Measurements from ENCODE around the gene CCDC71.

The CCDC71 gene

DNA sequence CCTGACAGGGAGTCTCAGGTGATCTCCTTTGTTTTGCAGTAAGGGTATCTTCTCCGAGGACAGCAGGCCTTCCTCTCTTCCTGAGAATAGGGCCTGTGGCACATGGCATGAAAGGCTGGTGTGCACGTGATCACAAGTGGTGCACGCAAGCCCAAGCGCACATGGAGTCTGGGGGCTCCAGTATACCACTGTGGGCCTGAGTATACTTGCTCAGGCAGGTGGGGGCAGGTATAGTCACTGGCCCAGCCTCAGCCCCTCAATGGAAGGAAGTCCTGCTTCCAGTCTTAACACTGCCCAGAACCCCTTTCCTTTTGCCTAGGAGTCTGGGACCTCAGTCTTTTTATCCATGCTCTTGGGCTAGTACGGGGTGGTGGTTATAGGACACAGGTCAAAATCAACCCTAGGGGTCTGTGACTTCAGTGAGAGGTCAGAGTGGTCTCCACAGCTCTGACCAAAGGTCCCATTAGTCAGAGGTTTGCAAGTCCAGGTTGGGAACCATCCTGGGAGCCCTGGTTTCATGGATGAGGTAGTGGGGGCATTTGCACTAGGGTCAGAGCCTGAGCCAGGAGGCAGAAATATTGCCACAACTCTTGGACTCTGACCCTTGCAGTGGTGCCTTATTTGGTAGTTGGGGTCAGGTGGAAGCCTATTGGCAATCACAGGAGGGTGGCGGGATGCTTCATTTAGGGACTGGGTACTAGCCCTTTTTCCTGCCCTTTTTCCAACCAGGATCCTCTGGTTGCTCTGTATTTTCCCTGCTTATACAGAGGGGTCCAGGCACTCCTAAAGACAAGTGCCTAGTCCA, 823 bp upstream of the CCDC71 start:
- FAIRE-seq = no peak

DNA sequence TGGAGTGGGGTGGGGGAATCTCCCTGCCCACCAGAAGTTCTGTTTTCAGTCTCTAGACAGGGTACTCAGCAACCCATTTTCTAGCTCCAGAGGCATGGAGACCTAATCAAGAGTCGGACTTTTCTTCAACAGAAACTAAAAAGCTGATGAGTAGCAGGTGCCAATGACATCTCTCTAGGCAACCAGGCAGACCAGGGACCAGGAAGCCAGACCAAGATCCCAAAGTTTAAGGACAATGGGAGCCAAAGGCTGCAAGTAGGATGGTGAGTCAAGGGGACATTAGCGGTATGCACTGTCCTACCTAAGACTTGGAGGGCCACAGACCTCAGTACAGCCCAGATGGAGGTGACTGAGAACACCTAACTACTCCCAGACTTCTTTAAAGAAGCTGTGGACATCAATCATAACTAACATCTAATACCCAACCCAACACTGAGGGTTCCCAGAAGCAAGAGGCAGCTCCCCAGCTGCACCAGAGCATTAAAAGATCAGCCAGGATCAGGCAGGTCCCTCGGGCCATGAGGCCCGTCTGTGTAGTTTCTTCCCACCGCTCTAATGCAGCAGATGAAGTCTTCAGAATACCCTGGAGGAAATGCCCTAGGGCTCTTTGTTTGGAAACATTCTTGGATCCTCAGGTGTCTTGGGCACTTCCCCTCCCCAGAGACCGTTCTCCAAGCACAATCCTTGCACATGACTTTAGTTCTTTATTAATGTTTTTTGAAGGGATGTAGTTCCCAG, 979 bp downstream of the CCDC71 start:
- FAIRE-seq = no peak

DNA sequence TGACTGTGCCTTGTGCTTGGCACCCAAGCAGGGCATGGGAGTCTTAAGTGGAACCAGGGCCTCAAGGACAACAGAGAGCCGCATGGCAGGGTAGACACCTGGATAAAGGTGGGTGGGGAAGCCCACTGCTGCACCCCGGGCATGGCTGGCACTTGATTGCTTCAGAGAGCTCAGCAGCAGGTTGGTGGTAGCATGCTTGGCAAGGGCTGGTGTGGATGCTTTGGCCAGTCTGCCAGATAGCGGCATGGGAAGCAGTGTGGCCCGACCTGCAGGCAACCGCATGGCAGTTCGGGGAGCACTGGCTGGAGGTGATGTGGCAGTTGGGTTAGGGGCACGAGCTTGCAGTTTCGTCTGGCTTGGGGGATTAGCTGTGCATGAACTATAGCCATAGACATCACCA, 2.5 kb downstream of the CCDC71 start:
- no peak for FAIRE-seq

DNA sequence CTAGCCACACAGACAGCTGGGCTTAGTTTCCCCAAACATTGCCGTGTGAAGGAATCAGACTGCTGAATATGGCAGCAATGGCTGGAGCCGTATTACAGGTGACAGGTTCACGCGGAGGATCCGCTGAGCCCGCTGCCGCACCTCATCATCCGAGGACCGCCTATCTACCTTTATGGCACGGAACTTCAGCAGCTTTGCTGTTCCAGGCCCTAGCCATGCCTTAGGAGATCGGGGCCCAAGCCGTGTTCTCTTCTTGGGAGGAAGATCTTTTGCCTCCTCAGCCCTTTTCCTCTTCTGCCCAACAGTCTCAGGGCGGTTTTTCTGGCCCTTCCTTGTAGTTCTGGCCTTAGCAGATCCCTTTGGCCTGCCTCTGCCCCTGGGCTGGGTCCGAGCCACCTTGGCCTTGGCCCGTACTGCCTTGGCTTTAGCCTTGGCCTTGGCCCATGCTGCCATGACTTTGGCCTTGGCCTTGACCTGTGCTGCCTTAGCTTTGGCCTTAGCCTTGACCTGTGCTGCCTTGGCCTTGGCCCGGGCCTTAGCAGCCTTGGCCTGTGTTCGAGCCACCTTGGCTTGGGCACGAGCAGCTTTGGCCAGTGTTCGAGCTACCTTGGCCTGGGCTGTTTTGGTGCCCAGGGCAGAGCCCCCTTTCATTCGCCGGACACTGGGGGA, 3.2 kb downstream of the CCDC71 start:
- no peak for FAIRE-seq

DNA sequence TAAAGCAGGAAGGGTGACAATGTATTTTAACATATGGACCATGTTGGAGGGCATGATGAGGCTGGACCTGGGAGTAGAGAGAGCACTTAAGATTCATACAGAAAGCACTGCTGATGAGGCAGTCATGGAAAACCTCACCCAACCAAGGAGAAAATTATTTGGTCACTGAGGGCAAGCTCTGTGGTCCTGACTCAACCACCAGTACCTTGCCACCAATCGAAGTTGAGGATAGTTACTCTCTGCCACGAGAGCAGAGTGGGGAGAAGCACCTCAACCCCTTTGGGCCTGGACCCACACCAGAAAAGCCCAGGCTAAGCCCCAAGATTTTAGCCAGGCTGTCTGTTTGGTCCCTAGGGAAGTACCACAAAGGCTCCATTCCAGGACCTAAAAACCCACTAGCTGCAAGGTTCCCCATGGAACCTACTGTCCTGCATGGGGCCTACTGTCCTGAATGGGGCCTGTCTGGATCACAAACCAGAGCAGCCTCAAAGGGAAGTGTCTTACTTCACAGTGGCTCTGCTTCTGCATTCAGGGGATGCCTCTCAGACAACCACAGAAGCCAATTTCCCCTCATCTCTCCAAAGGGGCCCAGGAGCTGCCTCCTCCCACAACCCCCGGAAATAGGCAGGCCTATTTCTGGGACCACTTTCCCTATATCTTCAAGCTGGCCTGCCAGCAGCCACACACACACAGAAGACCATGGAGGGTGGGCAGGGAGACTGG, 4.2 kb downstream of the CCDC71 start:
- no peak for FAIRE-seq

DNA sequence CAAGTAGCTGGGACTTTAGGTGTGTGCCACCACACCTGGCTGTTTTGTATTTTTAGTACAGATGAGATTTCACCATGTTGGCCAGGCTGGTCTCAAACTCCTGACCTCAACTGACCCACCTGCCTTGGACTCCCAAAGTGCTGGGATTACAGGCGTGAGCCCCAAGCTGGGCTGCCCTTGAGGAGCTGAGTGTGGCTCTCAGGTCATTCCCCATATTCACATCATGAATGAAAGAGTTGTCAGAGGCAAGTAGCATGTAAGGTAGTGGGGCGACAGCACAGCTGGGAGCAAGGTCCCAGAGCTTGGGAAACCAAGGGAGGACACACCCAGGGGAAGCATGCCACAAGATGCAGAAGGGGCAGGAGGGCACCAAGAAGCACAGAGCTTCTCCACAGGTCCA, 4.9 kb downstream of the CCDC71 start:
- no peak for FAIRE-seq

DNA sequence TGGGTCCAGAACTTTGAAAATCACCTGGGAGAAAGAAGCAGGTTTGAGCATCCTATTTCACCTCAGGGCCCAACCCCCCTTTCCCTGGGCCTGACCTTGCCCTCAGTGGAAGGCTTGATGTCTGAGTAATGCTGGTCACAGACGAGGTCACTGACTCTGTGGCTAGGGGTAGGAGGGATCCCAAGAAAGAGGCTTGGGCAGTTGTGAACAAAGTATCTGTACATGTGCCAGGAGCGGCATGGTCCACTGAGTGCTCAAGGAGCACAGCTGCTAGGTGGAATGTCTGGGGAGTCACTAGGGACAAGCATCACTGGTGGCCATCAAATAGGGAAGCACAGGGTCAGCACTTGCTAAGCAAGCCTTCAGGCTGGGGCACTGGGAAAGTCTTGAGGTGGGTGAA, 7.3 kb downstream of the CCDC71 start:
- FAIRE-seq = no peak

DNA sequence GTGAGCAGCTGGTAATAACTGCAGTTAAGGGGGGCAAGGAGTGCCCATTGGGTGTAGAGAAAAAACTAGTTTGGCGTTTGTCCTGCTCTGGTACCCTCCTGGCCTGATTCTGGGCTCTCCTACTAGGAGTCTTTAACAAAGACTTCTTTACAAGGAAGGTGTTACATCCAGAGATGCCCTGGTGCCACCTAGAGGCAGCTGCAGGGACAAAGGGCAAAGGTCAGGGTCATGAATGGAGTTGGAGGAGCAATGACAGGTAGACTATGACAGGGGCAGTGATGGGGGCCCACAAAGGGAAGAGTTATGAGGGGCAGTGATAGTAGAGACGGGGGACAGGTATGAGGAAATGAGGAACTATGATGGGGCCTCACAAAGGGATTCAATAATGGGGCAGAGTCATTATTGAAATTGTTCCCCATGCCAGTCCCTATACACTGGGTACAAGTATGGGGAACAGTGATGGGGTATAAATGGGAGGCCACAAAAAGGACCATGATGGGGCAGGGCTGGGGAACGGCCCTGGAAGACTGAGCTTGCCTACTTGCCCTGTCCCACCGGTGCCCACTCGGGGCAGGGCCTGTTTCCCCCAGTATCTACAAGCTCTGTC, 7.9 kb downstream of the CCDC71 start:
- FAIRE-seq = no peak

DNA sequence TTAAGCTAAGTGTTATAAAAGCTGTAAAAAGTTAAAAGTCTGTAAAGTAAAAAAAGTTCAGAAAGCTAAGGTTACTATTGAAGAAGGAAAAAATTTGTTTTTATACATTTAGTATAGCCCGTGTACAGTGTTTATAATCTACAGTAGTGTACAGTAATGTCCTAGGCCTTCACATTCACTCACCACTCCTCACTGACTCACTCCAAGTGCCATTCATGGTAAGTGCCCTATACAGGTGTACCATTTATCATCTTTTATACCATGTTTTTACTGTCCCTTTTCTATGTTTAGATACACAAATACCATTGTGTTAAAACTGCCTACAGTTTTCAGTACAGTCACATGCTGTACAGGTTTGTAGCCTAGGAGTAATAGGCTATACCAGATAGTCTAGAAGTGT, 8.8 kb downstream of the CCDC71 start:
- no peak for FAIRE-seq

DNA sequence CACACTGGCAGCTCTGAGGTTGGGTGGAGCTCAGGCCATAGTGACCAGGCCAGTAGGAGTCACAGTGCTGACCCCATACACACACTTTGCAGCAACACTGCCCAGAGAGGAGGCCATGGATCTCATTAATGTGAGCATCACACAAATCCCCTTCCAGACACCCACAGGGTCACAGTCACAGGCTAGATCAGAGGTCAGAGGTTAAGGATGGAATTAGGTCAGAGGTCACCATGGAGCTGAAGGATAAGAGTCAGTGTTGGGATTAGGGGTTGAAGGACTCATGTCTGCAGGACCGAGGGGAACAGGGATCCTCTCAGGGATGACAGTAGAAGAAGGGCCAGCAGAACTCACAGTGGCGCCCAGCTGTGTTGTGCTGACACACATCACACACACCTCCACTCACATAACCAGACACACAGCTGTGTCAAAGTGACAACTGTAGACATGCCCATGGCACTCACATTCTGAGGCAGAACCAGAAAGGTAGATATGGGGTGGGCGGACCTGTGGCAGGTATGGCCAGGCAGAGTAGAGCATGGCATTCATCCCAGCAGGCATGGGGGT, 12.7 kb downstream of the CCDC71 start:
- no peak for FAIRE-seq

DNA sequence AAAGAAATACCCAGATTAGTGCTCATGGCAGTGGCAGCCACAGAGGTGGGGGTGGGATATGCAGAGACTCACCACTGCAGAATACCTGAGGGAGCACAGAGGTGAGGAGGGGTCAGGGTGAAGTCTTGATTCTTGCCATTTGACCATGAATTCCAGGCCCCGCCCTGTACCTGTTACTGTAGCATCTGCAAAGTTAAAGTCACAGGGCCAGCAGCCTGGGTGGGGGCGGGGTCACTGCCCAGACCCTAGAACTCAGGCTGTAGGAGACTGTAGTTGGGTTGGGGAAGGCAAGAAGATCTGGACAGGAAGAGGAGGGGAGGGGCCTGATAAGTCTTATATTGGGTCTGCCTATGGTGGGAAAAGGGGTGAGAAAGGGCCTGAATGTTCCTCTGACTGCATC, 14.5 kb downstream of the CCDC71 start:
- no peak for FAIRE-seq

DNA sequence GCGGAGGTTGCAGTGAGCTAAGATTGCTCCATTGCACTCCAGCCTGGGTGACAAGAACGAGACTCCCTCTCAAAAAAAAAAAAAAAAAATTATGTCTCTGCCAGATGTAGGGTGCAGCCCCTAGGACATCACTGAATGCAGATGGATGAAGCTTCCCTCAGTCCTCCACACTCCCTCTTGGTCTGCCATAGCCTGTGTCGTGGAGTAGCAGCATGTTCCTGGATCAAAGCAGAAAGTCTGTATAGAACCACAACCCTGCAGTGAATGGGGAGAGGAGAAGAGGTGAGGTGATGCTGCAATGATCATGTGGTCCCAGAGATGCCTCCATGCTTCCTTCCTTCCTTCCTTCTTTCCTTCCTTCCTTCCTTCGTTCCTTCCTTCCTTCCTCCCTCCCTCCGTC, 18.0 kb downstream of the CCDC71 start:
- no peak for FAIRE-seq

DNA sequence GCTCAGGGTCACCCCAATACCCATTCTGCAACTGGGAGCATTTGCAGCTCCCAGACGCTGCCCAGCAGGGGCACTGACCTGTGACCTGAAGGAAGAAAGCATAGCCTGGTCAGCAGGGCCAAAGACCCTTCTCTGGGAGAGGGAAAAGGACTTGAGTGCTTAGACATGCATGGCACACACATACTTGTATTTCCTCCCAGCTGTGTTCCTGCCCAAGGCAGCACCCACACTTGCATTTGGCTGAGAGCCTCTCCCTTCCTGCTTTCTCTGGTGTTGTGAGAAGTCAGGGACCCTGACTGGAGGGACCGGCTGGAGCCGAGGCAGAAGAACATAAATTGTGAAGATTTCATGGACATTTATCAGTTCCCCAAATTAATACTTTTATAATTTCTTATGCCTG, 26.1 kb downstream of the CCDC71 start:
- FAIRE-seq = no peak

DNA sequence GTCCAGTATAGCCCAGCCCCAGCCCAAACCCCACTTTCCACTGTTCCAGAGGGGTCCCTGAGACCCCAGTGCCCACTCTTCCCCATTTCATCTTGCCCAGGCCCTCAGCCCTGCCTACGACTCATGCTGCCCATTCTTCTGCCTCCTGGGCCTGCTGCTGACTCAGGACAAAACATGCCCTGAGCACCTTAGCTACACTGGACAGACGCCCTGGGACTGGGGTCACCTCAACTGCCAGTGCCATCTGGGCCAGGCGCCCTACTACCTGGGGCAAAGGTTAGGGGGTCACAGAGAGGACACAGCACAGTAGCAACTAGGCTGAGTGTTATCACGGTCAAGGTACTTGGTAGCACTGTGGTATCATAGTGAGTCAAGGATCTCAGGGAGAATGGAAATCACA, 30.6 kb downstream of the CCDC71 start:
- FAIRE-seq = no peak

DNA sequence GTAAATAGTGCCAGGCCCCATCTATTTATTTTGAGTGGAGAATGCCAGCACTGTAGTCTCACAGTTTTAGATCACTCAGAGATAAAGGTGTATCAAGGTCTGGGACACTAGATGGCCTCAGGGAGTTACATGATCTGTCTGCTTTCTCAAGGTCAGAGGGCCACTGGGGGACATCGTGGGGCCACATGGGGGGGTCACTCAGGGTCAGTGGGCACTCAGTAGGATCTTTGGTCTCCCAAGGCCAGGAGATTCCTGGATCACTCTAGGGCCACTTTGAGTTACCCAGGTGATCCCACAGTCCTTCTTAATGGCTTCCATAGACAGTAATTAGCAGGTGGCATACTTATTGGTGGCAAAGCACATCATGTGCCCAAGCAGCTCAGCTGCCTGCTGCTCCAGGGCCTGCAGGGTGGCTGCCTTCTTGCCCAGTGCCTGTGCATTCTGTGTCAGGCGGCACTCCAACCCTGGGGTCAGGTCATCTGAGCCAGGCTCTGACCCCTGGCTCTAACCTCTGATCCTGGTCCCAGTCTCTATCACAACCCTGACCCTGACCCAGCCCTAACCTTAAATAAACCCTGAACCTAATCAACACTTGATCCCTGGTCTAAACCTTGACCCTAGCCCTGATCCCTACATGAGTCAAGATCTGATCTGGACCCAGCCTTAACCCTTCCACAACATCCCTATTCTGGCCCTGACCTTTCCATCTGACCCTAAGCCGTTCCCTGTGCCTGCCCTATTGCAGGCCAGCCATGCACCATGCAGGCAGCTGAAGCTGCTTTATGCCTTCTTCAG, 31.5 kb downstream of the CCDC71 start:
- no peak for FAIRE-seq

DNA sequence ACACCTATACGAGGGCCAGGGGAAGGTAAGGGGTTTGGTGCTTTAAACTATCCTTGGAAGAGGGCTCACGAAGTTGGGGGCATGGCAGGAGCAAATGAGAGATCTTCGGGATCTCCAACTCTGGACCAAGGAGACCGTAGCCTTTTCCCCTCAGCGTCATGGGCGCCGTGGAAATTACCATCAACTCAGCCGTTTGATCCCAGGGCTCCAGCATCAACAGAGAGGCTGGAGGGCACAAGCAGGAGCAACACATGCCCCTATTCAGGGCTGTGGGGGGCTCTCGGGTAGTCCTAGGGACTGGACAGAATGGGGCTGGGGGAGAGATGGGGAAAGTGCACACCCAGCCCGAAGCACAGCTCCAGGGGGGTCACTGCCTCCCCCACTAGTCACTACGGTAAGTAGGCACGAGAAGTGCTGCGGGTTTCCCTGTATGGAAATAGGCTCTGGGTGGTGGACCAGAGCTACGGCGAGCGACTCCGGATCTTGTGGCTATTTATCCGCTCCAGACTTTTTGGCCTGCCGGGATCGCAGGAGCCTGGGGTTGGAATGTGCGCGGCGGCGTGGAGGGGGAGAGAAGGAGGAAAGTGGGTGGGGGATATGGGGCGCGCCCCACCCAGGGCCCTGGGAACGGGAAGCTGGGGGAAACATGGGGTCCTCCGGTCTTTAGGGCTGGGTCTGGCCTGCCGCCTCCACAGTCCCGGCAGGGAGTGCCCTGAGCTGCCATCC, 32.7 kb downstream of the CCDC71 start:
- no peak for FAIRE-seq

DNA sequence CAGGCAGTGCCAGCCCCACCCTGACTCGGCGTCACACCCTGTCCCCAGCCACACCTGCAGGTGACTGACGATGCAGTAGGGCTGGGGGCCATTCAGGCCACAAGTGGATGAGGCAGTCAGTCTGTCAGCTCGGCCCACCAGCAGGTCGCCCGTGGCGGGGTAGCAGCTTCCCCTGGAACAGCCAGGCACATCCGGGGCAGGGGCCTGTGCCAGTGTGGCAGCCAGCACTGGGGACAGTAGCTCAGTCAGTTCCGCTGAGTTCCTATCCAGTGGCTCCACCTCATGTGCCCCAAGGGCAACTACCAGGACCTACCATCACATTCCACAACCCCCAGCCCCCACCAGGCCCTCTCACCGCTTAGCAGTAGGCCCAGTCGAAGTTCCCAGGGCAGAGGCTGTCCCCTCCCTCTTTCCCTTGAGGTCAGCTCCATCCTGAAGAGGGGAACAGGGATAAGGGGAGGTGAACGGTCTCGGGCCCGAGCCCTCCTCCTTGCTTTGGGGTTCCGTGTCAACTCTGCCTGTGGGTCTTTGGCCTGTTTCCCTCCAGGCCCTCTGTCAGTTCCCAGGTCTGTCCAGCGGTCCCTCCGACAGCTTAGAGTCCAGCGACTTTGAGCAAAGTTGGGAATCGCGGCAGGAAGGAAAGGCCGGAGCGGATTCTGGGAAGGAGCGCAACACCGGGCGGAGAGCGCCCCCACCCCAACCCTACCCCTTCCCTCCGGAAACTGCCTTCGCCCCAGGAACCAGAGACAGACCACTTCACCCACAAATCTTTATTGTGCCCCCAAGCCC, 33.5 kb downstream of the CCDC71 start, which contains the start of gene LAMB2:
LAMB2 (minus strand) TSS at position 614 of the 789 bp plus-strand sequence; CDS start at position 431, 183 bp downstream.
- FAIRE-seq = no peak

DNA sequence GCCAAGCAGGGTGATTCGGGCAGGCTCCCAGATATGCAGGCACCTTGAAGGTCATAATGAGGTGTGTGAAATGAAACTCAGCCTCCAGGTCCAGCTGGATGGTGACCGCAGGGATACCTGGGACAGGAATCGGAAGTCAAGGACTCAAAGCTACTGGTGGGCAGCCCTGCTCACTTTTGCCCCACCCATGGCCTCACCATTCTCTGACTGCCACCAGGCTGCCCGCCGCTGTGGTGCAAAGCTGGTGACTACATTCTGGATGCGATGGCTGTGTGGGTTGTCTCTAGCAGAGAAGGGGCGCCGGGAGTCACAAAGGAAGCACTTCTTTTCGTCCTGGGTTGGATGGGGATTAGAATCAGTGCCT, 34.1 kb downstream of the CCDC71 start:
- no peak for FAIRE-seq

DNA sequence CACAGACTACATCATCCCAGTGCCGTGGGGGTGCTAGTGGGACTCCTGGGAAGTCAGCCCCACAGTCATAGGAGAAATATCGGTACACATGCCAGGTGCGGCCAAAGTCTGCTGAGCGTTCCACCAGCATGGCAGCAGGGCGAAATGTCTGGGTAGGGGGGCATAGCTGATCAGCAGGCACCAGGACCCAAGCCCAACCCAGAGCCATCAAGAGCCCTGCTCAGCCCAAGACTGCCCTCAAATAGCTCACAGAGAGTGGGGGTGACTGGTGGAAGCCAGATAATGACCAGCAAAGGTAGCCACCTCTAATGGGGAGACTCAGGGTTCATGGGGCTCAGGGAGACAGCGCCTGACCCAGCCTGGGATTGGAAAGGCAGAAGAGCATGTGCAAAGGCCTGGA, 34.6 kb downstream of the CCDC71 start:
- no peak for FAIRE-seq

DNA sequence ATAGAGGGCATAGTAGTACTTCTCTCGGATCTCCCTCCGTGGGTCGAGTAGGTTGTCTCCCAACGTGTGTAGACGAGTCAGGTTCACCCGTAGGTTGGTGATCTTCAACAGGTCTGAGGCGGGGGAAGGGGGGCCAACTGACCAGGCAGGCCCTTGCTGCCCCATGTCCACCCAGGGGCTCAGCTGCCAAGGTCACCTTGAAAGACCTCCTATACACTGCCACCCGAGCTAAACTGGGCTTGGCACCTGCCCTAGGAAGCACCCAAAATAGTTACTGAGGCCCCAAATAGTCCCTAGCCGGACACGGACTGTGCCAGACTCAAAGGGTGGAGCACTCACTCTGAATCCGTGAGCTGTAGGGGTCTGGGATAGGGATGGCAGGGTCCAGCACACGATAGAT, 35.1 kb downstream of the CCDC71 start:
- FAIRE-seq = no peak

Data from islet of Langerhans (tissue), 1 donor.